Measurements from ENCODE around the gene NUCB1. TPM values are rescaled to one million over a fixed set of nuclear protein-coding genes. Genes with fewer than 3 reads are reported as not detected.

Gene NUCB1
- total and polyA plus RNA-seq, 9 of the 15 experiments (the other 6 are each of a cell fraction or from before 2014, with no cell fraction given), result 3.1 to 153 (median 71.7) TPM

DNA sequence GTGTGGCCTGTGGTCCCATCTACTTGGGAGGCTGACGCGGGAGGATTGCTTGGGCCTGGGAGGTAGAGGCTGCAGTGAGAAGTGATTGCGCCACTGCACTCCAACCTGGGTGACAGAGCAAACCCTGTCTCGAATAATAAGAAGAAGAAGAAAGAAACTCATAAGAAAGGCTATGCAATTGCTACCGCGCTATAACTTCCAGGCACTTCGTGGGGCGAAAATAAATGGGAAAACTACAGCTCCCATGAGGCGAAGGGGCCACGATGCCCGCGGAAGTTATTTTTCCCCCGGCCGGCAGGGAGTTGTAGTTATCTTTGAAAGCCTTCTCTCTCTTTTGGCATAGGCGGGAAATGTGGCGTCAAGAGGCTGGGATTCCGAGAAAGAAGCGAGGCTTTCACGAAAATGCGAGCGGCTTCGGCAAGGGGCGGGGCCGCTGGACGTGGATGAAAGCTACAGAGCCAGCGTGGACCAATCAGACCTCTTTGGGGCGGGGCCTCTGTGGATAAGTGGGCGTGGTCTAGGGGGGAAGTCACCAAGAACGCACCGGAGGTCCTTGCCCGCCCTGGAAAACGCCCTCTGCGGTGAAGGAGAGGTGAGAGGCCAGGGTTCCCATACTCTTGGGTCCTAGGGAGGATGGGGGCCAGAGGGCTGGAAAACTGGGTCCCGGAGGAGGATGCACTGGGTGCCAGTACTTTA, at the start of gene NUCB1 (continued):
- TF ChIP-seq, protein P1, sequence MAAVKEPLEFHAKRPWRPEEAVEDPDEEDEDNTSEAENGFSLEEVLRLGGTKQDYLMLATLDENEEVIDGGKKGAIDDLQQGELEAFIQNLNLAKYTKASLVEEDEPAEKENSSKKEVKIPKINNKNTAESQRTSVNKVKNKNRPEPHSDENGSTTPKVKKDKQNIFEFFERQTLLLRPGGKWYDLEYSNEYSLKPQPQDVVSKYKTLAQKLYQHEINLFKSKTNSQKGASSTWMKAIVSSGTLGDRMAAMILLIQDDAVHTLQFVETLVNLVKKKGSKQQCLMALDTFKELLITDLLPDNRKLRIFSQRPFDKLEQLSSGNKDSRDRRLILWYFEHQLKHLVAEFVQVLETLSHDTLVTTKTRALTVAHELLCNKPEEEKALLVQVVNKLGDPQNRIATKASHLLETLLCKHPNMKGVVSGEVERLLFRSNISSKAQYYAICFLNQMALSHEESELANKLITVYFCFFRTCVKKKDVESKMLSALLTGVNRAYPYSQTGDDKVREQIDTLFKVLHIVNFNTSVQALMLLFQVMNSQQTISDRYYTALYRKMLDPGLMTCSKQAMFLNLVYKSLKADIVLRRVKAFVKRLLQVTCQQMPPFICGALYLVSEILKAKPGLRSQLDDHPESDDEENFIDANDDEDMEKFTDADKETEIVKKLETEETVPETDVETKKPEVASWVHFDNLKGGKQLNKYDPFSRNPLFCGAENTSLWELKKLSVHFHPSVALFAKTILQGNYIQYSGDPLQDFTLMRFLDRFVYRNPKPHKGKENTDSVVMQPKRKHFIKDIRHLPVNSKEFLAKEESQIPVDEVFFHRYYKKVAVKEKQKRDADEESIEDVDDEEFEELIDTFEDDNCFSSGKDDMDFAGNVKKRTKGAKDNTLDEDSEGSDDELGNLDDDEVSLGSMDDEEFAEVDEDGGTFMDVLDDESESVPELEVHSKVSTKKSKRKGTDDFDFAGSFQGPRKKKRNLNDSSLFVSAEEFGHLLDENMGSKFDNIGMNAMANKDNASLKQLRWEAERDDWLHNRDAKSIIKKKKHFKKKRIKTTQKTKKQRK (IDR thresholded peaks at IDR 0.05; ENCODE audit: borderline replicate concordance, low read depth, low read length), result no peak
- TF ChIP-seq DIDO1 (tag; IDR thresholded peaks at IDR 0.05; ENCODE audit: low read depth) (no peak), GTF2E2 (tag; IDR thresholded peaks at IDR 0.05) (0 out of 2 replicates have a peak, but pooled peaks have one; percentile 46), SIX5 (IDR thresholded peaks at IDR 0.05; ENCODE audit: borderline replicate concordance in 1 of 2, insufficient read depth in 1 of 2, low read depth in 1 of 2, low read length in 2 of 2) (peak; percentile 80 to 84), NR2C1 (IDR thresholded peaks at IDR 0.05) (peak; percentile 97), NR2C1 (tag; IDR thresholded peaks at IDR 0.05) (peak; percentile 99), ETV1 (tag; conservative IDR thresholded peaks at IDR 0.05; ENCODE audit: low read depth) (peak; percentile 38; the same call in 1 of the 2 replicates), CEBPG (CRISPR knock-in tag; IDR thresholded peaks at IDR 0.05) (peak; percentile 52; the same call in 1 of the 2 replicates), CEBPG (tag; conservative IDR thresholded peaks at IDR 0.05 in 1 of 2, IDR thresholded peaks at IDR 0.05 in 1 of 2) (peak; percentile 37 to 61; a peak in 3 of 4 replicates), KLF1 (tag; IDR thresholded peaks at IDR 0.05) (no peak; the same call in 1 of the 2 replicates), CREB1 (IDR thresholded peaks at IDR 0.05) (peak; percentile 65; the same call in 1 of the 2 replicates), CREB1 (CRISPR knock-in tag; IDR thresholded peaks at IDR 0.05) (0 out of 2 replicates have a peak, but pooled peaks have one; percentile 44), HIVEP1 (CRISPR knock-in tag; IDR thresholded peaks at IDR 0.05) (no peak), ZNF41 (CRISPR knock-in tag; conservative IDR thresholded peaks at IDR 0.05) (no peak), ZNF408 (CRISPR knock-in tag; IDR thresholded peaks at IDR 0.05; ENCODE audit: low read depth) (no peak), POLR2H (tag; IDR thresholded peaks at IDR 0.05; ENCODE audit: low read depth) (peak; percentile 31)
- TF ChIP-seq, protein P2, sequence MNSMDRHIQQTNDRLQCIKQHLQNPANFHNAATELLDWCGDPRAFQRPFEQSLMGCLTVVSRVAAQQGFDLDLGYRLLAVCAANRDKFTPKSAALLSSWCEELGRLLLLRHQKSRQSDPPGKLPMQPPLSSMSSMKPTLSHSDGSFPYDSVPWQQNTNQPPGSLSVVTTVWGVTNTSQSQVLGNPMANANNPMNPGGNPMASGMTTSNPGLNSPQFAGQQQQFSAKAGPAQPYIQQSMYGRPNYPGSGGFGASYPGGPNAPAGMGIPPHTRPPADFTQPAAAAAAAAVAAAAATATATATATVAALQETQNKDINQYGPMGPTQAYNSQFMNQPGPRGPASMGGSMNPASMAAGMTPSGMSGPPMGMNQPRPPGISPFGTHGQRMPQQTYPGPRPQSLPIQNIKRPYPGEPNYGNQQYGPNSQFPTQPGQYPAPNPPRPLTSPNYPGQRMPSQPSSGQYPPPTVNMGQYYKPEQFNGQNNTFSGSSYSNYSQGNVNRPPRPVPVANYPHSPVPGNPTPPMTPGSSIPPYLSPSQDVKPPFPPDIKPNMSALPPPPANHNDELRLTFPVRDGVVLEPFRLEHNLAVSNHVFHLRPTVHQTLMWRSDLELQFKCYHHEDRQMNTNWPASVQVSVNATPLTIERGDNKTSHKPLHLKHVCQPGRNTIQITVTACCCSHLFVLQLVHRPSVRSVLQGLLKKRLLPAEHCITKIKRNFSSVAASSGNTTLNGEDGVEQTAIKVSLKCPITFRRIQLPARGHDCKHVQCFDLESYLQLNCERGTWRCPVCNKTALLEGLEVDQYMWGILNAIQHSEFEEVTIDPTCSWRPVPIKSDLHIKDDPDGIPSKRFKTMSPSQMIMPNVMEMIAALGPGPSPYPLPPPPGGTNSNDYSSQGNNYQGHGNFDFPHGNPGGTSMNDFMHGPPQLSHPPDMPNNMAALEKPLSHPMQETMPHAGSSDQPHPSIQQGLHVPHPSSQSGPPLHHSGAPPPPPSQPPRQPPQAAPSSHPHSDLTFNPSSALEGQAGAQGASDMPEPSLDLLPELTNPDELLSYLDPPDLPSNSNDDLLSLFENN (IDR thresholded peaks at IDR 0.05; ENCODE audit: low read depth in 2 of 2, low read length in 2 of 2), result 0 out of 4 replicates have a peak, but pooled peaks of 1 of the 2 experiments have one; percentile 33
- TF ChIP-seq, protein P3, sequence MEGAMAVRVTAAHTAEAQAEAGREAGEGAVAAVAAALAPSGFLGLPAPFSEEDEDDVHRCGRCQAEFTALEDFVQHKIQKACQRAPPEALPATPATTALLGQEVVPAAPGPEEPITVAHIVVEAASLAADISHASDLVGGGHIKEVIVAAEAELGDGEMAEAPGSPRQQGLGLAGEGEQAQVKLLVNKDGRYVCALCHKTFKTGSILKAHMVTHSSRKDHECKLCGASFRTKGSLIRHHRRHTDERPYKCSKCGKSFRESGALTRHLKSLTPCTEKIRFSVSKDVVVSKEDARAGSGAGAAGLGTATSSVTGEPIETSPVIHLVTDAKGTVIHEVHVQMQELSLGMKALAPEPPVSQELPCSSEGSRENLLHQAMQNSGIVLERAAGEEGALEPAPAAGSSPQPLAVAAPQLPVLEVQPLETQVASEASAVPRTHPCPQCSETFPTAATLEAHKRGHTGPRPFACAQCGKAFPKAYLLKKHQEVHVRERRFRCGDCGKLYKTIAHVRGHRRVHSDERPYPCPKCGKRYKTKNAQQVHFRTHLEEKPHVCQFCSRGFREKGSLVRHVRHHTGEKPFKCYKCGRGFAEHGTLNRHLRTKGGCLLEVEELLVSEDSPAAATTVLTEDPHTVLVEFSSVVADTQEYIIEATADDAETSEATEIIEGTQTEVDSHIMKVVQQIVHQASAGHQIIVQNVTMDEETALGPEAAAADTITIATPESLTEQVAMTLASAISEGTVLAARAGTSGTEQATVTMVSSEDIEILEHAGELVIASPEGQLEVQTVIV (CRISPR knock-in tag; IDR thresholded peaks at IDR 0.05; ENCODE audit: borderline replicate concordance), result no peak
